Right renal pelvis (tissue), 4 donors: Measurements from ENCODE around the gene DNAH3. TPM values are rescaled to one million over a fixed set of nuclear protein-coding genes. Genes with fewer than 3 reads are reported as not detected.
"Not testable (repeated sequence)": the region's sequence is repeated elsewhere in the genome, so short reads cannot be mapped to it uniquely, and the experiment has no call there.

Experiments
- DNase-seq, 4 donors: peaks; one replicate each; pipeline ENCODE4 v3.0.0-alpha.2; 2013; ENCODE audit warnings: low read depth in 4 of 4, low spot score in 3 of 4, missing footprints in 1 of 4
- polyA plus RNA-seq, 4 donors: library from polyadenylated mRNA; unstranded; fragments of 120-200 nt; gene quantifications; one replicate each; pipeline ENCODE4 v1.2.1, GENCODE V29; 2013; ENCODE audit not compliant: insufficient read length in 4 of 4

DNAH3 gene
- polyA plus RNA-seq, 4 donors = 0.25 to 0.67 (median 0.39) TPM

DNA sequence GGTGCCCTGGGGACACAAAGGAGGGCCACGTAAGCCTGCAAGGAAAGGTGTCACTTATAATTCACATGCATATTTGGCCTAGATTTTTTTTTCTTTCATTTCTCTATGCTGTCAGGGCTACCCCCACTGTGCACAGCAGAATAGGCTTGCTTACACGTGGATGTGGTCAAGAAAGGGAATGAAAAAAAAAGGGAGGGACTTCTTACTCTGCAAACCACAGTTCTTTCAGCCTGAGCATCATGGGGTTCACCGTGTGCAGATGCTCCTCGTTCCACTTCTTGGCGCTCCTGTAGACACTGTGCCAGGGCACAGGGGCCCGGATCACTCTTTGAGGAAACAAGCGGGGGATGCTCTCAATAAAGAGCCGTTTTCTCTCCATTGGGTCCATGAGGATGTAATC is 16.6 kb downstream of the DNAH3 start:
- no peak for DNase-seq

DNA sequence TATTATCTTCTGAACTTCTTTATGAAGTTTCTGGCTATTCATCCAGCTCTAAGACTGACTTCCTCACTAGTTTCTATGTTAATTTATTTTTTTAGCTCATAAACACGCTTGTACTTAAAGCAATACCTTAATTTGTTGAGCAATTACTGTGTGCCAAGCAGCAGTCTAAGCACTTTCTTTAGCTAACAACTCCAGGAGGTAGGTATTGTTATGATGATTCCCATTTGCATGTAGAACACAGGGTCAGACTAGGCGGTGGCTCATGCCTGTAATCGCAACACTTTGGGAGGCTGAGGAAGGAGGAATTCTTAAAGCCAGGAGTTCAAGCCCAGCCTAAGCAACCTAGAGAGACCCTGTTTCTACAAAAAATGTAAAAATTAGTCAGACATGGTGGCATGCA is 19.8 kb downstream of the DNAH3 start:
- no peak for DNase-seq

DNA sequence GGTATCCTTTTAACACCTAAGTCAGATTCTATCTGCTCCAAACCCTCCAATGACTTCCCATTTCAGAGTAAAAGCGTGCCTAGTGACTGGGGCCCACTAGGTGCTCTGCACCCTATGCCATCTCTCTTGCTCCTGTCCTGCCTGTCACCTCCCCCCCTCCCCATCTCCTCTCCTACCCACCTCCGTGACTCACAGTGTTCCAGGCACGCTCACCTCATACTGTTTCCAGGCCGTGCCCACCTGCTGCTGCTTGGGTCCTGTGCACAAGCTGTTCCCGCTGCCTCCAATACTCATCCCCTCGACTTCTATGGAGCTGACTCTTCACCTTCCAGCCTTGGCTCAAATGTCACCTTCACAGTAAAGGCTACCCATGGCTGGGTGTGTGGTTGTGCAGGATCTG is 21.7 kb downstream of the DNAH3 start:
- DNase-seq = no peak

DNA sequence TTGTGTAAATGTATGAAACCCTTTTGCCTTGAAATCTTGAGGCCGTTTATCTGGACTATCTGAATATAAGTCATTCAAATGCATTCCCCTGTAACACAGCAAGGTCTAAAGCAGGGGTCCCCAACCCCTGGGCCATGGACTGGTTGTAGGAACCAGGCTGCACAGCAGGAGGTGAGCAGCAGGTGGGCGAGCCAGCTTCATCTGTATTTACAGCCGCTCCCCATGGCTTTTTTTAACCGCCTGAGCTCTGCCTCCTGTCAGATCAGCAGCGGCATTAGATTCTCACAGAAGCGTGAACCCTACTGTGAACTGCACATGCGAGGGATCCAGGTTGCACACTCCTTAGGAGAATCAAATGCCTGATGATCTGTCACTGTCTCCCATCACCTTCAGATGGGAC is 24.1 kb downstream of the DNAH3 start:
- no peak for DNase-seq

DNA sequence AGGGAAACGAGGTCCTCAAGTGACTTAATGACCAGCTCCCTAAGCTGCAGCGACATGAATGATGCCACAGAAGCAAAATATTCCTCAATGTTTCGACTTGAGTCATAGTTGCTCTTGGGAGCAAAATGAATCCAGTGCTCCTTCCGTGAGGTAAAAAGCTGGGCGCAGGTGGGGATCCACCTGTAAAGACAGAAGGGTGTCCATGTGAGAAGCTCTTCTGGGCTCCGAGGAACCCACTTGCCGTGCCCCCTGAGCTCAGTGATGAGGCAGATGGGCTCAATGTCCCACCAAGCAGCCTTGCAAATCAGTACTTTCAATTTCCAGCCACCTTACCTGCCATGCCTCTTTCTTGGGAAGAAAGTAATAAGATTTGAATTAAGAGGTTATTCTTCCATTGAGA is 25.5 kb downstream of the DNAH3 start:
- DNase-seq = no peak

DNA sequence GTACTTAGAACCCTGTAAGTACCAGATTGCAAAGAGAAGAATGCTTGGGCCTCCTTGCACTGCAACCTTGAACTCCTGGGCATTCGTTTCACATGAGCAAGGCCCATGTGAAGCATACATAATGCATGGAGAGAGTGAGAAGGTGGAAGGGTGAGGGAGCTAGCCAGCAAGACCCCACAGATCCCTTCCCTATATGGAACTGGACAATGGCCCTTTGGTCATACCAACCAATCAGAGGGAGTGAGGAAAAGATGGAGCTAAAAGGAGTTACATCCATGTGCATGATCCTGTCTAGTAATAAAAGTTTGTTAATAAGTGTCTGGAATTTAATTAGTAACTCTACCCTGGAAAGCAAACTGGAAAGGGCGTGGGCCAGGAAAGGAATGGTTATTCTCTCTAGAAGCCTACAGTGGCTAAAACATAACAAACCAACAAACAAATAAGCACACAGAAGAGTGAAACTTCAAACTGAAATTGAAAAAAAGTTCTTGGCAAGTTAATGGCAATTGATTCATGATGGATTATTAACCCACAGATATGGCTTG is 29.6 kb downstream of the DNAH3 start:
- DNase-seq = peak in 2 of 4 donors; percentile 7 to 10

DNA sequence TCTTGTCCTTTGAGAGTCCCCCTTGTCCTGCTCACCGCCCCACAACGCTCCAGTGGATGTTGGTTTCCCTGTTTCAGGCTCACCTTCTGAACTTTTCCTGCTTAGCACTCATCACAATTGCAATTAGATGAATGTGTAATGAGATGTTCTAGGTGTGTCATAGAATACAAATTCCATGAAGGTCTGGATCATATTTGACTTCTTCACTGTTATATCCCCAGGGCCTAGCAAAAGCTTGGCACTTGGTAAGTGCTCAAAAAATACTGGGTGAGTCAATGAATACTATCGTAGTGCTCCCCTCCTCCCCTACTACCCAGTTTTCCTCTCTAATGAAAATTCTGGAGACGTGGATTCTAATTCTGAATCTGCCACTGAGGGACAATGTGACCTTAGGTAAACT is 33.1 kb downstream of the DNAH3 start:
- no peak for DNase-seq

DNA sequence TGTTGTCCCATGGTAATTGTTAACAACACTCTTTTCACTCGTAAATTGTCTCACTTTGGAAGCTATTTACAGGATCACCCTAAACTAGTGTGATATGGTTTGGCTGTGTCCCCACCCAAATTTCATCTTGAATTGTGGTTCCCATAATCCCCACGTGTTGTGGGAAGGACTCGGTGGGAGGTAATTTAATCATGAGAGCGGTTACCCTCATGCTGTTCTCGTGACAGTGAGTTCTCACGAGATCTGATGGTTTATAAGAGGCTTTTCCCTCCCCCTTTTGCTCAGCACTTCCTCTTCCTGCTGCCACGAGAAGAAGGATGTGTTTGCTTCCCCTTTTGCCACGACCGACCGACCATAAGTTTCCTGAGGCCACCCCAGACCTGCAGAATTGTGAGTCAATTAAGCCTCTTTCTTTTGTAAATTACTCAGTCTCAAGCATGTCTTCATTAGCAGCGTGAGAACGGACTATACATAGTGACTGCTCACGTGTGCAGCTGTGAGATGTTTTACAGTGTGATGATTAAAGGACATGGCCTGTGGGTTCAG is 34.4 kb downstream of the DNAH3 start:
- DNase-seq = no peak

DNA sequence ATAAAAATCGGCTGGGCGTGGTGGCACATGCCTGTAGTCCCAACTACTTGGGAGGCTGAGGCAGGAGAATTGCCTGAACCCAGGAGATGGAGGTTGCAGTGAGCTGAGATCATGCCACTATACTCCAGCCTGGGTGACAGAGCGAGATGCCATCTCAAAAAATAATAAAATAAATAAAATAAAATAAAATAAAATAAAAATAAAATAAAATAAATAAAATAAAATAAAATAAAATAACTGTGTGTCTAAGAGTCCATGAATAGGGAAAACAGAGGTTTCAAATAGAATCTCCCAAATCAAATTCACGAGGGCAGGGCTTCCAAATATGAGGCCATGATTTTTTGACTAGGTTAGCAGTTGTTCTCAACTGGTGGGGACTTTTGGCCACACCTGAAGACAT is 35.1 kb downstream of the DNAH3 start:
- DNase-seq = not testable (repeated sequence)

DNA sequence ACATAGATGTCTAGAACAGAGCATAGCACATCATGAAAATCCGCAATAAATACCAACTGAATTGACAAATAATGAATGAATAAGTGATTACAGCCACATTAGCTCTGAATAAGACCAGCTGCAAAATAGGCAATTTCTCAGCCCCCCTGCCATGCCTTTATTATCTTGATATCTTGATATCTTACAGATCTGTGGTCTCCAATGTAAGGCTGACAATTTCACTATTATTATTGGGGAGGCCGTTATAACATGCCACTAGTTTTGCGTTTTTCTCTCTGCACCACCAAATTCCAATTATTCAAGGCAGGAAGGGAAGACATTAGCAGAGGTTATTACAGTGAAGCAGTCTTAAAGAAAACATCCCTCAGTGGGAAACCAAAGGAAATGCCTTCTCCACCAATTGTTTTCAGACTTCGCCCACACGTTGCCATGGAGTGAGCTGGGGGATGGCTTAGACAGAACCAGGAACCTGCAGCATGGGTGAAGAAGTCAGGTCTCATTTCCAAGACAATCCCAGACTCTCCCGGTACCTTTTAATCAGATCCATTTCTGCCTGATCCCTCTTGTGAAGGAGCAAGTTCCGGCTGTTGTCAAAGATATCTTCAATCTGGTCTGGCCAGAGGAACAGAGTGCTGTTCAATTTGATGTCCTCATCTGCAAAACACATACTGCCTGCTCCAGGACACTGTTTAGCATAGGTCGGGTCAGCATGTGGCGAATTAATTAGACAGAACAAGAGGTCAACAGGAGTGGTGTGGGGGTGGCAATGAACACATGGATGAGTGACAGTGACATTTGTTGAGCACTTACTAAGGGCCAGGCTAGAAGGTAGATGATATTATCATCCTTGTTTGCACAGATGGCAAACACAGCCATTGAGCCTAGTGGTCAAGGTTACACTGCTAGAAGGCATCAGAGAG is 46.4 kb downstream of the DNAH3 start:
- no peak for DNase-seq

DNA sequence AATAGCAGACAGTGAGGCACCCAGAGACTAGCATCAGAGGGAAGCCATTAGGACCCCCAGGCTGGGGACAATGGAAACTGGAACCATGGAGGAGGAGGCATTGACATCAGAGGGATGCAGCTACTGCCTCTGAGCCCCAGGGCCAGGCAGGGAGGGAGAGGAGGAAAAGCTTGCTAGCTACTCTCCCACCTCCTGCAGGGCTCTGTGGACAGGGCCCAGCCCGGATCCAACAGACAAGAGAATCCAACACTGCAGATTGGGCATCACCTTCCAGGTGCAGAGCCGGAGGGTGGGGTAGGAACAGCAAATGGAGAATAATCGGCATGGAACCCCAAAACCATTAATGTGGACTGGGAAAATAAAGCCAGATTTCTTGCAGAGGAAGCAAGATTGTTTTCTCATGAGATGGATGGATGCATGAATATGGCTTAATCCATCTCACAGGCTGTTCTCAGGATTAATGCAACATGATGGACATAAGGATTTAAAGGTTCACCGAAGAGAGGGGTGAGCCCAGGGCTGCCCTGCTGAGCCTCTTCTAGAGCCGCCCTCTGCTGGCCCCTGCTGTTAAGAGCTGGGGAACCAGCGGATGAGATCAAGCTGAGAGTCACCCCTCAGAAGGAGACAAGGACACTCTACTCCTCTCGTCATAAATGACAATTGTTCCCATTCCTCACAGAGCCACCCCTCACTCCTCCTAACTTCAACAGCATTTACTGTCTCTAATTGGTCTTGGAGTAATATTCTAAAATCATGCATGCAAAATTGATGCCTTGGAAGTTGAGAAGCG is 48.8 kb downstream of the DNAH3 start:
- no peak for DNase-seq

DNA sequence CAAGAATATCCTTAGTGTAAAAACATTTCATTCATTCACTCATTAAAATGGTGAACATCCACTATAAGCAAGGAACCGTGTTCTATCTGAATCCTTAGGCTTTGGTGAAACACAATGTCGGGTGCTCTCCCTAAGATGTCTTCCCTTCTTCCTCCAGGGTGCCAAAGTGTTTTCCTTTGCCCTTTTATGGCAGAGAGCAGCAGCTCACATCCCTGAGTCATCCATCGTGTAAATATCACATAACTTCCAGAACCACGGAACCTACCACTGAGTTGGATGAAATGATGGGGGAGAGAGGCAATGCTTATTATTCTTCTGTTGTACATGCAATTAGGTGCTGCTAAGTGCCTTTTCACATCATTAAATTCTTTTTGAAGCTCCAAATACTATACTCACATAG is 50.2 kb downstream of the DNAH3 start:
- no peak for DNase-seq

DNA sequence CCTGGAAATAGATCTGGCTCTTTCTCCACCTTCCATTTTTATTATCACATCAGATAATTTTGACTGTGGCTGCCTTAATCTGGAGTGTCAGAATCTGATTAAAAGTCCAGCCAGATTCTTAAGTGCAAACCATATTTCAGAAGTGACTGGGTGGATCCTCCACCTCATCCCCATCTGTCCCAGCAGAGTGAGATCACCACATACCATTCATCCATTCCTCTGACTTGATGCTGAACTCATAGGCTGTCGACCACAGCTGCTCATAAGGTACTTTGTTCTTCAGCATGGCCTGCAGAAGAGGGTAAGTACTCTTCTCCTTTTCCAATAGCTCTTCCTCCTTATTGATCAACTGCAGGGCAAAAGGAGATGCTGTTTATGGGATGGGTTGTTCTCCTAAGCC is 53.5 kb downstream of the DNAH3 start:
- DNase-seq = no peak

DNA sequence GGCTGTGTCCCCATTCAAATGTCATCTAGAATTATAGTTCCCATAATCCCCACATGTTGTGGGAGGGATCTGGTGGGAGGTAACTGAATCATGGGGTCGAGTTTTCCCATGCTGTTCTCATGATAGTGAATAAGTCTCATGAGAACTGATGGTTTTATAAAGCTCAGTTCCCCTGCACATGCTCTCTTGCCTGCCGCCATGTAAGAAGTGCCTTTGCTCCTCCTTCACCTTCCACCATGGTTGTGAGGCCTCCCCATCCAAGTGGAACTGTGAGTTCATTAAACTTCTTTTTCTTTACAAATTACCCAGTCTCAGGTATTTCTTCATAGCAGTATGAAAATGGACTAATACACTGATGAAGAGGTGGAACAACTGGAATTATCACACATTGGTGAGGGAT is 55.9 kb downstream of the DNAH3 start:
- not testable (repeated sequence) for DNase-seq

DNA sequence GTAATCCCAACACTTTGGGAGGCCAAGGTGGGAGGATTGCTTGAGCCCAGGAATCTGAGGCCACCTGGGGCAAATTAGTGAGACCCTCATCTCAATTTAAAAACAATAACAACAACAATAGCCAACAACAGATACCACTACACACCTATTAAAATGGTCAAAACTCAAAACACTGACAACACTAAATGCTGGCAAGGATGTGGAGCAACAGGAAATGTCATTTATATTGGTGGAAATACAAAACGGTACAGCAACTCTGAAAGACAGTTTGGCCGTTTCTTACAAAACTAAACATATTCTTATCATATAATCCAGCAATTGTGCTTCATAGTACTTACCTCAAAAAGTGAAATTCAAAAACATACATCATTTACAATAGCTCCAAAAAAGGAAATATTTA is 57.7 kb downstream of the DNAH3 start:
- no peak for DNase-seq

DNA sequence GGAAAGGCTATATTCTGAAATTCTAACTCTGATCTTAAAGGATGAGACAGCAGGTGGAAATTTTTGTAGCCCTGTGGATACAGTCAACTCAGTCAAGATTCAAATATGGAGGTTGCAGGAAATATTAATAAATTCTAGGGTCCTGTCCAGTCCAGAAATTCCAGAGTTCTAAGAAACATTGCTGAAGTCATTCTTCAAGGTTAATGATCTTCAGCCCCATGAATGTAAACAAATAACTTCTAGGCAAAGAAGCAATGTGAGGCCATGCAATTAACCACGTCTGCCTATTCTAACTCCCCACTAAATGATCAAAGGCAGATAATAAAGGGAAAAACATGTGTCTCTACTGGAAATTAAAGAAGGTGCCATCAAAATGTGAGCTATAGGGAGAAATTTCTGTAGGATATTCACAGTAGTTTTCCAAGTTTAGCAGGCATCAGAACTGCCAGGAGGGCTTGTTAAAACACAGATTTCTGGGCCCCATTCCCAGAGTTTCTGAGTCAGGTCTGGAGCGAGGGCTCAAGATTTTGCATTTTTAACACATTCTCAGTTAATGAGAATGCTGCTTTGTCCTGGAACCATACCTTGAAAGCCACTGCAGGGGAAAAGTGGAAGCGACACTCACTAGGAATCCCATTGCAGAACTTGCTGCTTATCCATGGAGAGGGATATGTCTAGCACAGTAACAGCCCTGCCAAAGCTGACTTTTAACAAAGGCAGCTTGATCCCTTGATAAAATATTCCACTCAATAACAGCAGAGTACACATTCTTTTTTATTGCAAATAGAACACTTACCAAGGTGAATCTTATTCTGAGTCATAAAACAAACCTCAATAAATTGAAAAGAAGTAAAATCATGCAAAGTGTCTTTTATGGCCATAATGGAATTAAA is 61.8 kb downstream of the DNAH3 start:
- DNase-seq = no peak

DNA sequence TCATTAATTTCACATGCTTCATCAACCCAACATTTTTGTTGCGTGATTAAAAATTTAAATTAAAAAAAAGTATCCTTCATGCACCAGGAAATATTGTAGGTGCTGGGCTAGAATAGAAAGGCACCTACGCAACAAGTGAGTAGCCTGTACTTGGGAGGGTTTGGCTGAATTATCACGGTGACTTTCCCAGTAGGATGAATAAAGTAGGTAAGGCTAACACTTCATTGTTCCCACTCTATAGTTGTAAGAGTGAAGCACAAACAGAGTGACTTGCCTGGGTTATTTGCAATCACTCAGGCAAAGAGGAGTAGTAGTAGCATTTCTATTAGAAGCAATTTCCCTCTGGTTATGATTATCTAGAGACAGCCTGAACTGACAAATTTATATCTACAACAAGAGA is 62.5 kb downstream of the DNAH3 start:
- no peak for DNase-seq

DNA sequence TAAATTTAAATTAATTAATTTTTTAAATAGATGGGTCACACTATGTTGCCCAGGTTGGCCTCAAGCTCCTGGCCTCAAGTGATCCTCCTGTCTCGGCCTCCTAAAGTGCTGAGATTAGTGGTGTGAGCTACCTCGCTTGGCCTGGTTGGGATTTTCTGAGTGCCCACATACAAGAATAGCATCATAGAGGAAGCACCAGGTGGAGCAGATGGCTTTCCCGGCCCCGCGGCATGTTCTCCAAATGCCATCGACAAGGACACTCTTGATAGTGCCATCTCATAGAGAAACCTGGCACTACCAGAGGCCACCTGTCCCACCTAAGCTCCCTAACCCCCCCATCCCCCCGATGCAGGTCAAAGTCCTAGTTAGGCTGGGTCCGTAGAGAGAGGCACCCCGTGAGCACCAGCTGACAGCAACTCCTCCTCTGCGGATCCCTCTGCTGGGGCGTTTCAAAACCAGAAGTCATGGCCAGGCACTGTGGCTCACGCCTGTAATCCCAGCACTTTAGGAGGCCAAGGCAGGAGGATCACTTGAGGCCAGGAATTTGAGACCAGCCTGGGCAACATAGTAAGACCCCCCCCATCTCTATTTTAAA is 65.9 kb downstream of the DNAH3 start:
- DNase-seq = no peak

DNA sequence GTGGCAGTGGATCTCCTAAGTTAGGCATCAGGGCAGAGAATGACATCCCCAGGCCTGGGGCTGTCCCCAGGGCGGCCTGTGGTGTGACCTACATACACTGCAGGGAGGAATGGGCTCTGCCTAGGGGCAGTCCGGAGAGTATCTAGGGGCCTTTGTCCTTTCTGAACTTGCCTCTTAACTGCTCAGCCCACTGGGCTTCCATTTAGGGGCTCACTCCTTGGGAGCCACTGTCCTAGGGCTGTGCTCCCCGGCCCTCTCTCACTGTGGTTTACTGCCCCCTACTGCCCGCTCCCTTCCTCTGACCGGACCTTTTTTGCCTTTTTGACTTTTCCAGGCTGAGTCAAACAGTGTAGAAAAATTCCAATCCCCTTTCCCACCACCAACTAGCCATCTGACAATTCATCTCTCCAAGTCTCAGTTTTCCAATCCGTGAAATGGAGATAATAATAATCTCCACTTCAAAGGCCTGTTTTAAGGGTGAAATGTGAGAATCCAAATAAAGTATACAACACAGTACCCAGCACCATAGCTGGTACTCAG is 66.8 kb downstream of the DNAH3 start:
- DNase-seq = peak in 1 of 4 donors; percentile 25

DNA sequence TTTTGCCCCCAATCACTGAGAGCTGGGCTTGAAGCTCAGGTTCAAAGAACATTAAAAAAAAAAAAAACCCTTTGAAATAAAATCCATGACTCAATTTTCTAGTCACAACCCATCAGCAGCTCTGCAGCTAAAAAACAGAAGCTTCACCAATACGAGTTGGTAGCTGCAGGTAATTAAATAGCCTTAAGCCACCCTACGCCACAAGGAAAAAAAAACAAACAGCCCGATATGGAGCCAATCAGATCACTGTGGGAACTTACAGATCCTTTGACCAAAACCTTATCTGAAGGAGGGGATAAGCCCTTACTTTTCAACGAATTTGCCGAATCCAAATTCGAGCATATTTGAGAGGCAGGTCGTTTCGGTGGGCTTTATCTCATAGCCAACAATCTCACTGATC is 69.3 kb downstream of the DNAH3 start:
- DNase-seq = no peak
